H1 (cell line): ENCODE results near the gene TBC1D22A. TPM values are rescaled to one million over a fixed set of nuclear protein-coding genes. Genes with fewer than 3 reads are reported as not detected.

ENCODE experiments used
- CTCF ChIP-seq, 3 experiments: IDR thresholded peaks; 1 replicate in 2 of 3; 2 replicates in 1 of 3; pipeline versions ENCODE4 v1.5.1 to v1.6.1; 2011; ENCODE audit warnings: low read length in 3 of 3, mild to moderate bottlenecking in 3 of 3, inconsistent platforms in 2 of 3, low read depth in 1 of 3, moderate library complexity in 1 of 3; ENCODE audit not compliant: insufficient read depth in 1 of 3; ENCODE audit errors: control extremely low read depth in 1 of 3
- HDAC6 ChIP-seq: IDR thresholded peaks from one replicate; pipeline ENCODE4 v1.7.1; 2012; ENCODE audit warnings: low read depth, mild to moderate bottlenecking, inconsistent platforms, low read length, moderate library complexity
- POU5F1 ChIP-seq: IDR thresholded peaks from 2 replicates; pipeline ENCODE4 v1.6.1; 2011; ENCODE audit warnings: low read depth, mild to moderate bottlenecking, low read length, moderate library complexity
- SUZ12 ChIP-seq: fragments of 200-600 bp; sonication (generic); IDR thresholded peaks from 2 replicates; pipeline ENCODE4 v1.6.1; 2012; ENCODE audit warnings: mild to moderate bottlenecking, inconsistent platforms, low read length, moderate library complexity, mixed read lengths
- TEAD4 ChIP-seq: IDR thresholded peaks from 2 replicates; pipeline ENCODE4 v1.6.1; 2012; ENCODE audit warnings: low read depth, low read length, inconsistent platforms, mixed read lengths
- polyA plus RNA-seq, 7 experiments: library from polyadenylated mRNA; depleted of rRNA in 3 of 7; stranded (reverse) in 5 of 7; unstranded in 2 of 7; fragments of >200 nt in 5 of 7; fragments of 200-250 nt in 2 of 7; gene quantifications; 1 replicate in 5 of 7; 2 replicates in 1 of 7; 4 replicates in 1 of 7; pipeline versions ENCODE4 v1.2.1 to v1.2.3, GENCODE V29; 2011 to 2013; ENCODE audit warnings: missing spikeins in 2 of 7, mixed read lengths in 2 of 7
- total RNA-seq: library from RNA; stranded (reverse); fragmentation: NEBNext Ultra II Directional; extraction: Animal tissue kit (Norgen Biotek cat#: 25700); gene quantifications from 2 replicates; pipeline ENCODE4 v1.2.1, GENCODE V29; 2021

Gene TBC1D22A
- total and polyA plus RNA-seq, 2 of the 8 experiments (the other 6 are each of a cell fraction or from before 2014, with no cell fraction given) = 11.9 to 18.4 TPM

- TF ChIP-seq HDAC6 (no peak), SUZ12 (no peak), CTCF (IDR thresholded peaks at IDR 0.05; ENCODE audit: control extremely low read depth in 1 of 3, insufficient read depth in 1 of 3, low read depth in 1 of 3, low read length in 3 of 3) (no peak), TEAD4 (no peak), POU5F1 (no peak)
These were observed 272.5 kb downstream of the TBC1D22A start (continued) for GRCh38 chr22:47034905-47035419.
